Lung (tissue), 12 donors: ENCODE results near the gene AHCYL2. TPM values are rescaled to one million over a fixed set of nuclear protein-coding genes. Genes with fewer than 3 reads are reported as not detected.

Source experiments
- ATAC-seq: fragments of 200-7000 bp; cut with Tn5 transposase; one replicate; pipeline ENCODE4 v1.9.1; 2020; ENCODE audit warnings: moderate number of reproducible peaks; ENCODE audit not compliant: insufficient read depth, low FRiP score
- DNase-seq, 3 donors: peaks; one replicate each; pipeline ENCODE4 v3.0.0-alpha.2; 2013 to 2017
- H3K27ac ChIP-seq, 2 donors: one replicate each; pipeline ENCODE4 v1.5.1; 2013; ENCODE audit warnings: mild to moderate bottlenecking in 2 of 2, moderate library complexity in 2 of 2, control low read depth in 1 of 2, inconsistent platforms in 1 of 2, low read depth in 1 of 2, low read length in 1 of 2
- H3K27me3 ChIP-seq, 3 donors: one replicate each; pipeline ENCODE4 v1.5.1; 2013; ENCODE audit warnings: low read length in 2 of 3; ENCODE audit not compliant: control insufficient read depth in 3 of 3, insufficient read depth in 3 of 3
- H3K36me3 ChIP-seq, 4 donors: one replicate each; pipeline ENCODE4 v1.5.1; 2013; ENCODE audit warnings: low read length in 4 of 4, mild to moderate bottlenecking in 1 of 4, moderate library complexity in 1 of 4; ENCODE audit not compliant: control insufficient read depth in 4 of 4, insufficient read depth in 4 of 4
- H3K4me1 ChIP-seq, 5 donors: one replicate each; pipeline ENCODE4 v1.5.1; 2013; ENCODE audit warnings: low read length in 5 of 5, mild to moderate bottlenecking in 2 of 5, moderate library complexity in 1 of 5; ENCODE audit not compliant: control insufficient read depth in 5 of 5, insufficient read depth in 5 of 5
- H3K4me3 ChIP-seq: one replicate; pipeline ENCODE4 v1.5.1; 2013; ENCODE audit warnings: mild to moderate bottlenecking, control low read depth, moderate library complexity
- H3K9ac ChIP-seq, 2 donors: one replicate each; pipeline ENCODE4 v1.5.1; 2013; ENCODE audit warnings: low read length in 2 of 2, control low read depth in 1 of 2; ENCODE audit not compliant: insufficient read depth in 1 of 2
- H3K9me3 ChIP-seq, 4 donors: one replicate each; pipeline ENCODE4 v1.5.1; 2013; ENCODE audit warnings: low read length in 3 of 4, mild to moderate bottlenecking in 1 of 4, moderate library complexity in 1 of 4; ENCODE audit not compliant: control insufficient read depth in 4 of 4, insufficient read depth in 3 of 4
- WGBS, 2 donors: extraction: QIAGEN DNeasy Blood & Tissue Kit; methylation state at CpG; one replicate each; pipeline ENCODE4 v1.1.7; 2013; 5-methylcytosine and 5-hydroxymethylcytosine counted together
- polyA plus RNA-seq, 2 donors: library from polyadenylated mRNA; stranded (reverse); fragments of 200-250 nt; gene quantifications; one replicate each; pipeline ENCODE4 v1.2.1, GENCODE V29; 2013
- total RNA-seq, 2 donors: library from RNA; depleted of rRNA in 1 of 2; stranded (reverse); fragments of >200 nt in 1 of 2; gene quantifications; one replicate each; pipeline ENCODE4 v1.2.1, GENCODE V29; 2014 to 2021
- TF ChIP-seq, protein P1 (sequence below): IDR thresholded peaks from 2 replicates; pipeline ENCODE4 v1.5.1; 2012; ENCODE audit warnings: mild to moderate bottlenecking; ENCODE audit errors: control extremely low read depth, extremely low read depth
- donor health status: control.
- donor health status: control.
- donor health status: Bipolar disorder and iron deficiency.
- donor health status: healthy.
- donor health status: DM: yes; HTN: yes; CAD: no.

The AHCYL2 gene
- total and polyA plus RNA-seq, 4 donors: 16.3 to 172 (median 93.8) TPM

DNA sequence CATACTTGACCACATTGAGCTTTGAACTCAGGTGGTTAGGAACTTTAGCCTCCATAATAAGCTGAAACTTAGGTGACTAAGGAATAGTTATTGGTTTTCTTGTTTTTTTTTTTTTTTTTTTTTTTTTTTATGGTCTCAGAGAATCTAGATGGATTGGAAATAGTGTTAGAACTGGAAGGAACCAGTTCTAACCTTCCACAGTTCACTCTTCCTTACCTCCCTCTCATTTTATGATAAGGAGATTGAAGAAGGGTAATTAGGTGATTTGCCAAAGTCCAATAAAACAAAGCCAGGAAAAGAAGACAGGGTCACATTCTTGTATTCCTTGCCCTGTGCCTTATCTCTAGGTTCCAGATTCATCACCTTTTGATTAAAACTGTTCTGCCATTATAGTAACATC lies 137.7 kb downstream of the AHCYL2 start:
- Histone ChIP-seq H3K27ac (no peak overlapping the region), H3K36me3 (no peaks in the 10 kb centered on the region), H3K9ac (no peak overlapping the region), H3K9me3 (no peaks in the 10 kb centered on the region), H3K27me3 (no peaks in the 10 kb centered on the region), H3K4me1 (peaks cover 0 to 2% (median 0%) of the 10 kb centered on the region in 5 donors), H3K4me3 (no peak overlapping the region)
- DNase-seq (no peak), ATAC-seq (no peak)
- TF ChIP-seq, protein P1, sequence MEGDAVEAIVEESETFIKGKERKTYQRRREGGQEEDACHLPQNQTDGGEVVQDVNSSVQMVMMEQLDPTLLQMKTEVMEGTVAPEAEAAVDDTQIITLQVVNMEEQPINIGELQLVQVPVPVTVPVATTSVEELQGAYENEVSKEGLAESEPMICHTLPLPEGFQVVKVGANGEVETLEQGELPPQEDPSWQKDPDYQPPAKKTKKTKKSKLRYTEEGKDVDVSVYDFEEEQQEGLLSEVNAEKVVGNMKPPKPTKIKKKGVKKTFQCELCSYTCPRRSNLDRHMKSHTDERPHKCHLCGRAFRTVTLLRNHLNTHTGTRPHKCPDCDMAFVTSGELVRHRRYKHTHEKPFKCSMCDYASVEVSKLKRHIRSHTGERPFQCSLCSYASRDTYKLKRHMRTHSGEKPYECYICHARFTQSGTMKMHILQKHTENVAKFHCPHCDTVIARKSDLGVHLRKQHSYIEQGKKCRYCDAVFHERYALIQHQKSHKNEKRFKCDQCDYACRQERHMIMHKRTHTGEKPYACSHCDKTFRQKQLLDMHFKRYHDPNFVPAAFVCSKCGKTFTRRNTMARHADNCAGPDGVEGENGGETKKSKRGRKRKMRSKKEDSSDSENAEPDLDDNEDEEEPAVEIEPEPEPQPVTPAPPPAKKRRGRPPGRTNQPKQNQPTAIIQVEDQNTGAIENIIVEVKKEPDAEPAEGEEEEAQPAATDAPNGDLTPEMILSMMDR: no peak

DNA sequence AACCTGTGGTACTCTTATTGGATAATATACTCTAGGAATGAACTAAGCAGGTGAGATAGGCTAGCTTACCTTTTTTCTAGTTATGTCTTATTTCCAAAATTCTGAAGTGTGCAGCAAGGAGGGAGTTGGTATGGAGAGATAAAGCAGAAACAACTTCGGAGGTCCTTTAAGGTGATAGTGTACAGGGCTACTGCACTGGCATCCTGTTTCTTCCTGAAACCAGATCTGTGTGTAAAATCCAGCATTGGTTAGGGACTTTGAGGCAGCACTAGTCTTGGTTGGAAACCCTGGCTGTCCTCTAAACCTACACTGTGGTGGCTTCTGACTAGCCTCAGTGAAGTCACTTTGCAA lies 142.5 kb downstream of the AHCYL2 start:
- no peak overlapping the region for H3K4me3 ChIP-seq
- DNase-seq: no peak
- peak overlapping the region in 1 of 2 donors; percentile 68 for H3K27ac ChIP-seq
- no peaks in the 10 kb centered on the region for H3K9me3 ChIP-seq
- no peak overlapping the region for H3K9ac ChIP-seq
- no peaks in the 10 kb centered on the region for H3K36me3 ChIP-seq
- TF ChIP-seq, protein P1: no peak
- WGBS, 2 donors: 61 to 69% methylated on average over 1 of the region's 1 CpG
- no peak for ATAC-seq
- H3K27me3 ChIP-seq: no peaks in the 10 kb centered on the region
- peaks cover 0 to 13% (median 3%) of the 10 kb centered on the region in 5 donors for H3K4me1 ChIP-seq

DNA sequence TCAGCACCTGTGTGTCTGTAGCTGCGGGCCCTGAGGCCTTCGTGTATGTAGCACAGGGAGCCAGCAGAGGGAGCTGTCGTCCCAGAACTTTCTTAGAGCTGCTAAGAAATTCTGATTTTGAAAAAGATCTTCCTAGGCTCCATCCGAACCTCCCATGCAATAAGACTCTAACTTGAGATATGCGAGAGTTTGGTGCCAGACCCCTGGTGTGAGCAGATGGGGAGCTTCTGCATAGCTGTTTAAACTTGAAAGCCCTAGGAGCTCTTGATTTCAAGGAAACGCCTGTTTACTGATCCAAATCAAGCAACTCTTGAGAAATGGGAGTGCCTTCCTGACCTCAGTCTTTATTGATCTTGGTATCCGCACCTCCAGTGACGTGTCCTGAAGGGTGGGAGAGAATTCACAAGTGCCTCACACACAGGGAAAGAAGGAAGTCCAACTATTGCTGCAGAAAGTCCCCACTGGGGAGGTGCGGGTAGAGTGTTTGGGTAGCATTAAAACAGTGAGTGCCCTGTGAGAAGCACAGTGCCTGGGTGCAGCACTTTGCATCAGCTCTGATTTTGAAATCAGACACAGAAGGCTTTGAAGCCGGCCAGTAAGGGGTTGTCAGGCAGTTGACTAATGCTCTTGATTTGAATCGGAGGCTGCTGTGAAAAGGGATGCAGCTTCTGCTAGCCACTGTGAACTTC lies 143.0 kb downstream of the AHCYL2 start:
- DNase-seq: peak; percentile 80 to 91 (median 84)
- peak; percentile 79 for ATAC-seq
- H3K9ac ChIP-seq: no peak overlapping the region
- no peaks in the 10 kb centered on the region for H3K9me3 ChIP-seq
- H3K4me1 ChIP-seq: peaks cover 0 to 13% (median 3%) of the 10 kb centered on the region in 5 donors
- H3K36me3 ChIP-seq: no peaks in the 10 kb centered on the region
- TF ChIP-seq, protein P1: peak; percentile 66
- 3 to 6% methylated on average over 11 of the region's 11 CpGs for WGBS, 2 donors
- H3K27me3 ChIP-seq: no peaks in the 10 kb centered on the region
- peak overlapping the region in 1 of 2 donors; percentile 76 for H3K27ac ChIP-seq
- peak overlapping the region; percentile 29 for H3K4me3 ChIP-seq
